ENCODE data around the gene ADAMTS3.

- TF ChIP-seq CTCF (optimal IDR thresholded peaks at IDR 0.05 in 1 of 3, IDR thresholded peaks at IDR 0.05 in 1 of 3, conservative IDR thresholded peaks at IDR 0.05 in 1 of 3; ENCODE audit: extremely low read depth in 1 of 3, insufficient read depth in 2 of 3, low read length in 3 of 3) (no peak), EZH2 (IDR thresholded peaks at IDR 0.05; ENCODE audit: low read length) (no peak)
Observed at GRCh38 chr4:72312032-72312650, 256.9 kb downstream of the ADAMTS3 start.

Measured in keratinocyte (primary cell).